ENCODE results near the gene TCF3.

Gene TCF3

GRCh38 chr19:1577929-1578618, 74.3 kb downstream of the TCF3 start:
- no peak for DNase-seq

- DNase-seq: no peak
These were observed 75.1 kb downstream of the TCF3 start for GRCh38 chr19:1577090-1577928.

GRCh38 chr19:1576242-1577089, 75.9 kb downstream of the TCF3 start:
- DNase-seq: no peak

- no peak for DNase-seq
These were observed 76.8 kb downstream of the TCF3 start for GRCh38 chr19:1575323-1576241.

GRCh38 chr19:1574354-1575136, 77.9 kb downstream of the TCF3 start:
- no peak for DNase-seq

- DNase-seq: no peak
These were observed 79.6 kb downstream of the TCF3 start for GRCh38 chr19:1572795-1573194.

- no peak for DNase-seq
These were observed 81.1 kb downstream of the TCF3 start for GRCh38 chr19:1571358-1571757.

- no peak for DNase-seq
These were observed 81.6 kb downstream of the TCF3 start for GRCh38 chr19:1570836-1571235.

GRCh38 chr19:1569997-1570396, 82.4 kb downstream of the TCF3 start:
- DNase-seq: no peak

- DNase-seq: no peak
These were observed 83.9 kb downstream of the TCF3 start, which contains the start of gene MEX3D for GRCh38 chr19:1568320-1569019. Gene MEX3D (minus strand): TSS chr19:1568325. CDS start chr19:1568058, 267 bp downstream.

- no peak for DNase-seq
These were observed 84.6 kb downstream of the TCF3 start for GRCh38 chr19:1567848-1568227.

- DNase-seq: no peak
These were observed 85.1 kb downstream of the TCF3 start for GRCh38 chr19:1567116-1567847.

- DNase-seq: no peak
These were observed 85.9 kb downstream of the TCF3 start for GRCh38 chr19:1566392-1567115.

- no peak for DNase-seq
These were observed 89.2 kb downstream of the TCF3 start for GRCh38 chr19:1563251-1563650.

GRCh38 chr19:1561236-1561842, 91.1 kb downstream of the TCF3 start:
- DNase-seq: no peak

- DNase-seq: no peak
These were observed 92.0 kb downstream of the TCF3 start for GRCh38 chr19:1560286-1560882.

Measured in NCI-H1694 treated with DMSO at 0.1 percent for 48 hours (cell line).